Measurements from ENCODE around the gene EPG5.
"Not testable (repeated sequence)": the region's sequence is repeated elsewhere in the genome, so short reads cannot be mapped to it uniquely, and the experiment has no call there.

- TF ChIP-seq CTCF (IDR thresholded peaks at IDR 0.05; ENCODE audit: insufficient read depth, low read length, poor library complexity, severe bottlenecking); EZH2phosphoT487 (conservative IDR thresholded peaks at IDR 0.05; ENCODE audit: low read length): not testable (repeated sequence)
Observed at GRCh38 chr18:45964913-45965312, 2.2 kb downstream of the EPG5 start.
